ENCODE results near the gene CAVIN1.
A peak's percentile ranks its signal among the peaks of the same experiment; 100 is the strongest.
"Not testable (repeated sequence)": the region's sequence is repeated elsewhere in the genome, so short reads cannot be mapped to it uniquely, and the experiment has no call there.

The CAVIN1 gene

GRCh38 chr17:42422958-42423712, at the start of gene CAVIN1:
TSS of gene CAVIN1 (minus strand) at chr17:42423256. CDS start at chr17:42423097, 159 bp downstream.
- peak; percentile 29 for DNase-seq

- DNase-seq, result no peak
Observed at GRCh38 chr17:42467889-42468288, 44.8 kb upstream of the CAVIN1 start.

- no peak for DNase-seq
Observed at GRCh38 chr17:42463976-42464400, 40.9 kb upstream of the CAVIN1 start.

- DNase-seq, result no peak
Observed at GRCh38 chr17:42460371-42460770, 37.3 kb upstream of the CAVIN1 start.

- DNase-seq, result peak; percentile 53
Observed at GRCh38 chr17:42459801-42460281, 36.8 kb upstream of the CAVIN1 start.

- DNase-seq, result peak; percentile 35
Observed at GRCh38 chr17:42459256-42459800, 36.3 kb upstream of the CAVIN1 start.

GRCh38 chr17:42458497-42459255, 35.6 kb upstream of the CAVIN1 start, which contains the start of gene ATP6V0A1:
TSS of gene ATP6V0A1 (plus strand) at chr17:42458878. CDS start at chr17:42460895, 2,017 bp downstream.
- DNase-seq, result peak; percentile 92

- peak; percentile 80 for DNase-seq
Observed at GRCh38 chr17:42457107-42457792, 34.2 kb upstream of the CAVIN1 start.

GRCh38 chr17:42456223-42457106, 33.4 kb upstream of the CAVIN1 start:
- DNase-seq, result peak; percentile 77

GRCh38 chr17:42454987-42455386, 31.9 kb upstream of the CAVIN1 start:
- DNase-seq, result not testable (repeated sequence)

- DNase-seq, result peak; percentile 62
Observed at GRCh38 chr17:42453439-42453838, 30.4 kb upstream of the CAVIN1 start.

- not testable (repeated sequence) for DNase-seq
Observed at GRCh38 chr17:42451270-42451669, 28.2 kb upstream of the CAVIN1 start.

GRCh38 chr17:42449838-42450237, 26.8 kb upstream of the CAVIN1 start:
- not testable (repeated sequence) for DNase-seq

- not testable (repeated sequence) for DNase-seq
Observed at GRCh38 chr17:42449176-42449575, 26.1 kb upstream of the CAVIN1 start.

GRCh38 chr17:42442196-42442565, 19.1 kb upstream of the CAVIN1 start:
- no peak for DNase-seq

- peak; percentile 52 for DNase-seq
Observed at GRCh38 chr17:42441371-42442195, 18.5 kb upstream of the CAVIN1 start.

GRCh38 chr17:42438600-42439567, 15.8 kb upstream of the CAVIN1 start:
- peak; percentile 42 for DNase-seq

- peak; percentile 63 for DNase-seq
Observed at GRCh38 chr17:42436391-42436790, 13.3 kb upstream of the CAVIN1 start.

GRCh38 chr17:42431758-42432161, 8.7 kb upstream of the CAVIN1 start:
- peak; percentile 20 for DNase-seq
